Purkinje cell (primary cell): ENCODE measurements around the gene YIPF3. TPM values are rescaled to one million over a fixed set of nuclear protein-coding genes. Genes with fewer than 3 reads are reported as not detected.

Experiments
- polyA plus RNA-seq: library from polyadenylated mRNA; unstranded; fragments of >200 nt; fragmentation: Nextera tagmentation; gene quantifications from 2 replicates; pipeline ENCODE4 v1.2.1, GENCODE V29; 2014

The YIPF3 gene
- 79.4 and 125 TPM in 2 replicates for polyA plus RNA-seq

GRCh38 chr6:43516697-43517504 is at the start of gene YIPF3, which contains the start of gene POLR1C:
Gene YIPF3 (minus strand): TSS chr6:43516926. CDS start chr6:43516807, 119 bp downstream.
Gene POLR1C (plus strand): TSS chr6:43517089. CDS start chr6:43517110, 21 bp downstream.

GRCh38 chr6:43509984-43510826 is 6.5 kb downstream of the YIPF3 start, which contains the start of gene LRRC73:
Gene LRRC73 (minus strand): TSS chr6:43510346. CDS start chr6:43509785, 561 bp downstream.

GRCh38 chr6:43477235-43478007 is 39.3 kb downstream of the YIPF3 start, which contains the start of gene TJAP1:
Gene TJAP1 (plus strand): TSS chr6:43477570. CDS start chr6:43499002, 21,432 bp downstream.

Other genes with a start within 250 kb of the YIPF3 start
- gene SLC22A7, start 218.7 kb downstream of the YIPF3 start, polyA plus RNA-seq = 0.63 TPM in 1 of 2 replicates, not detected in the other
- gene CRIP3, start 208.1 kb downstream of the YIPF3 start, polyA plus RNA-seq = 1.6 and 2.4 TPM in 2 replicates
- gene ZNF318, start 147.3 kb downstream of the YIPF3 start, polyA plus RNA-seq = 7.5 and 12.4 TPM in 2 replicates
- 3.1 and 6.2 TPM in 2 replicates for gene ABCC10, start 89.4 kb downstream of the YIPF3 start, polyA plus RNA-seq
- gene DLK2, start 61.4 kb downstream of the YIPF3 start, polyA plus RNA-seq = 11.0 and 15.0 TPM in 2 replicates
- 0.15 and 0.55 TPM in 2 replicates for gene TJAP1, start 39.4 kb downstream of the YIPF3 start, polyA plus RNA-seq
- 6.4 and 8.7 TPM in 2 replicates for gene LRRC73, start 6.6 kb downstream of the YIPF3 start, polyA plus RNA-seq
- gene POLR1C, start 163 bp upstream of the YIPF3 start, polyA plus RNA-seq = 37.8 and 45.0 TPM in 2 replicates
- gene XPO5, start 59.1 kb upstream of the YIPF3 start, polyA plus RNA-seq = 12.3 and 13.2 TPM in 2 replicates
- 0.32 and 1.6 TPM in 2 replicates for gene POLH, start 59.3 kb upstream of the YIPF3 start, polyA plus RNA-seq
- 4.7 and 7.6 TPM in 2 replicates for gene GTPBP2, start 112.3 kb upstream of the YIPF3 start, polyA plus RNA-seq
- gene MAD2L1BP, start 118.9 kb upstream of the YIPF3 start, polyA plus RNA-seq = 21.2 and 28.0 TPM in 2 replicates
- gene RSPH9, start 128.1 kb upstream of the YIPF3 start, polyA plus RNA-seq = 0.39 TPM in 1 of 2 replicates, not detected in the other
- 85.8 and 91.2 TPM in 2 replicates for gene MRPS18A, start 170.9 kb upstream of the YIPF3 start, polyA plus RNA-seq